HG03064 (cell line): Measurements from ENCODE around the gene ARHGAP45.
A peak's percentile ranks its signal among the peaks of the same experiment; 100 is the strongest.

ENCODE experiments used
- ATAC-seq: cut with Tn5 transposase; IDR thresholded peaks from one replicate; pipeline ENCODE4 v1.9.1; 2021; ENCODE audit warnings: low read depth; ENCODE audit not compliant: unreplicated experiment

ARHGAP45 gene

DNA sequence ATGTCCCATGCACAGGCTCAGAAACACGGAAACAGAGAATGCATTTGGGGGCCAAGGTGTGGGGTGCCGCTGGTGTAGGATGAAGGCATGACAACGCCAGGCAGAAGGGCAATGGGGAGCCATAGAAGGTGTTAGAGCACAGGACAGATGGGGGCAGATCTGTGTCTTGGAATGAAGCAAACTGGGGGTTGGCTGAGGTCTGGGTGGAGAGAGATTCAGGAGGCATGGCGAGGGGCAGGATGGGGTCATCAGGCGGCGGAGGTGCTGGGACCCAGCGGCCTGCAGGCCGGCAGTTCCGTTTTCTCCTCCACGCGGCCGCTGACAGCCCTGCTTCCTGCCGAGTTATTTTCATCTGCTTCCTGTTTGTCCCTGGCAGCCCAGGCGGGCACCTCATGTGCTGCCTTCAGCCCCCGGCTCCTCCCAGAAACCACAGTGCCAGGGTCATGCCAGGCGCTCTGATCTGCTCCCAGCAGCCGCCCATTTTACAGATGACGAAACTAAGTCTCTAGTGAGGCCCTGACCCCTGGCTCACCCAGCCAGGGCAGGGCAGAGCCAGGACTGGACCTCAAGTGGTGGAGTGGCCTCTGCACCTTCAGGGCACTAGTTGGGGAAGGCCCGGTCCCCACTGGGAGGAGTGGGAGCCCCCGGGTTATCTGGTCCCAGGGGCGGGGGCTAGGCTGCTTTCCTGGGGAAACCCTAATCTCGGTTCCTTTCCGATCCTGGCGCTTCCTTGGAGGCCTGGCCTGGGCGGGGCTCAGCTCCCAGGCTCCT is 2.2 kb downstream of the ARHGAP45 start:
- ATAC-seq: no peak

DNA sequence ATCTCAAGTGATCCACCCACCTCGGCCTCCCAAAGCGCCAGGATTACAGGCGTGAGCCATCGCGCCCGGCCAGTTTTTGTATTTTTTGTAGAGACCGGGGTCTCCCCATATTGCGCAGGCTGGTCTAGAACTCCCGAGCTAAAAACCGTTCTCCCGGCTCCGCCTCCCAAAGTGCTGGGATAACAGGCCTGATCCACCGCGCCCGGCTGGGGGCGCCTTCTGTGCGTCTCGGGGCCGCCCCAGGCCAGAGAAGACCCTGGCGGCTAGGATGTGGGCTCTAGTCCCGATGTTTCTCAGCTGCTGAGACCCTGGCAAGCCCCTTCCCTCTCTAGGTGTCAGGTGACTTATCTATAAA is 3.6 kb downstream of the ARHGAP45 start:
- ATAC-seq: no peak

DNA sequence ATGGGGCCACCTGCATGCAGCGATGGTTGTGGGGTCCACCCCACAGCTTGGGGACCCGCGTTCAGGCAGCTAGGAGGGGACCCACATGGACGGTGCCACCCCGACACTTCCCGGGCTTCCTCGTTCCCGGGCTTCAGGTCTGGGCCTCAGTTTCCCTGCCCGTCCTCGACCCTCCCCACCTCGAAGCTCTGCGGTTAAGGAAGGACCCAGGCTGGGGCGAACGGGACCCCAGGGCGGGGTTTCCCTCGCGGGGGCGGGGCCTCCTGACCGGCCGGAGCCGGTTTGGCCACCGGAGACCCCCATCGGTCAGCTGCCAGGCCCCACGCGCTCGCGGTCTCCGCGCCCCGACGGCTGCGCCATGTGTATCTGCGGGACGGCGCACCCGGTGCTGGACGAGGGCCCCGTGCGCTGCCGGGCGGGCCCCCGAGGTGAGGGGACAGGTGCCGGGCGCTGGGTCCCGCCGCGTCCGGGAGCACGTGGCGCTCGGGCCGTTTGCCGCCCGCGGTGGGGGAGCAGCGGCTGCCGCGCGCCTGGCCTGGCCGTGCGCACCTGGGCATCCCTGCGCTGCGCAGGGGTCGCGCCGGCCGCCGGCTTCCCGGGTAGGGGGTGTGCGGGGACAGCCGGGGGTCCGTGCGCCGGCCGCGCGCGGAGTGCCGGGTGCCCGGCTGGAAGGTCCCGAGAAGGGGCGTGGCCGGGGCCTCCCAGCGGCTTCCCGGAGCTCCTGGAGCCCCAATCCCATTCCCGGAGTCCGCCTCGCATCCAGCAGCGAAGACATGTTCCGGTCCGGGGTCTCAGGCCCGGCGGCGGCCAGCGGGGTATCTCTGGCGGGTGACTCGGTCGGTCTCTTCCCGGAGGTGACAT is 4.2 kb downstream of the ARHGAP45 start:
- ATAC-seq: no peak

DNA sequence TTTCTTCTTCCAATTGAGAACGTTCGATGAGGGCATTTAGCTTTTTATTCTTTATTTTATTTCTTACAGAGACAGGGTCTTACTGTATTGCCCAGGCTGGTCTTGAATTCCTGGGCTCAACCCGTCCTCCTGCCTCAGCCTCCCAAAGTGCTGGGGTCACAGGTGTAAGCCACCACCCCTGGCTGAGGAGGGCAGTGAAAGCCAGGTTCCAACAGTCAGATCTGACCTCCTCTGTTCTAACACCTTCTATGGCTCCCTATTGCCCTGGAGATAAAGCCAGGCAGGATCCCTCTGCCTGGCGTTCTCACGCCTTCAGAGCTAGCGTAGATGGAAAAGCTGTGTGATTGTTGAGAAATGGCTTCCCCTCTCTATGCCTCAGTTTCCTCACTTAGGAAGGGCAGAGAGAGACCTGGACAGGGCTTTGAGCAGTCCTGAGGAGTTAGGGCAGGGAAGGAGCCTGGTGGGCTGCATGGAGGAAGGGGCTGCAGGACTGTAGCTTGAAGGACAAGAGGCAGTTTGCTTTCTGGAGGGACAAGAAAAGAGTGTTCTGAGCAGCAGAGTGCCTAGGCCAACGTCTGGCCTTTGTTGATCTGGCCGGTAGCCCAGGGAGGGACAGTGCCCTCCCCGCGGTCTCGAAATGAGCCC is 5.5 kb downstream of the ARHGAP45 start:
- ATAC-seq: no peak

DNA sequence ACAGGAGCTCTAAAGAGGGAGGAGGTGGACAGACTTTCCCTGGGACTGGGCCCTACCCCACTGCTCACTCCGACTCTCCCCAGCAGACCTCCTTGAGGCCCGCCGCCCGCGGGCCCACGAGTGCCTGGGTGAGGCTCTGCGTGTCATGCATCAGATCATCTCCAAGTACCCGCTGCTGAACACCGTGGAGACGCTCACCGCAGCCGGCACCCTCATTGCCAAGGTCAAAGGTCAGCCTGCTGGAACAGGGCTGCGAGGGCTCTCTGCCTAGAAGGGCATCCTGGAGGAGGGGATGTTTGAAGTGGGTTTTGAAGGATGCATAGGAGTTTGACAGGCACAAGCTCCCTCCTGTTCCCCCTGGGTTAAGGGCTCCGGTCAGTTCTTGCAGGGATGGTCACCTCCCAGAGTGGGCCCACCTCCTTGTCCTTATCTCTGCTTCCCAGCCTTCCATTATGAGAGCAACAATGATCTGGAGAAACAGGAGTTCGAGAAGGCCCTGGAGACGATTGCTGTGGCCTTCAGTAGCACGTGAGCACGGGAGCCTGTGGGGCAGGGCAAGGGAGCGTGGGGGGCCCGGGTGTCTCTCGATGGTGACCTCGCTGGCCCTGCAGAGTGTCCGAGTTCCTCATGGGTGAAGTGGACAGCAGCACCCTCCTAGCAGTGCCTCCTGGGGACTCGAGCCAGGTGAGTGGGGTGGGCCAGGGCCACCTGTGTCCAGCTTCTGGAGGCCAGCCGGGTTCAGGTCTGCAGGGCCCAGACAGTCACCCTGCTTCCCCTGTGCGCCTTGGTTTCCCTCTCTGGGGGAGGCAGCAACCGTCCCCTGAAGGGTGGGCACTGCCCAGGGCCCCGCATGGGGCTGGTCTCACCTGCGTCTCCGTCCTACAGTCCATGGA is 6.3 kb downstream of the ARHGAP45 start:
- ATAC-seq: no peak

DNA sequence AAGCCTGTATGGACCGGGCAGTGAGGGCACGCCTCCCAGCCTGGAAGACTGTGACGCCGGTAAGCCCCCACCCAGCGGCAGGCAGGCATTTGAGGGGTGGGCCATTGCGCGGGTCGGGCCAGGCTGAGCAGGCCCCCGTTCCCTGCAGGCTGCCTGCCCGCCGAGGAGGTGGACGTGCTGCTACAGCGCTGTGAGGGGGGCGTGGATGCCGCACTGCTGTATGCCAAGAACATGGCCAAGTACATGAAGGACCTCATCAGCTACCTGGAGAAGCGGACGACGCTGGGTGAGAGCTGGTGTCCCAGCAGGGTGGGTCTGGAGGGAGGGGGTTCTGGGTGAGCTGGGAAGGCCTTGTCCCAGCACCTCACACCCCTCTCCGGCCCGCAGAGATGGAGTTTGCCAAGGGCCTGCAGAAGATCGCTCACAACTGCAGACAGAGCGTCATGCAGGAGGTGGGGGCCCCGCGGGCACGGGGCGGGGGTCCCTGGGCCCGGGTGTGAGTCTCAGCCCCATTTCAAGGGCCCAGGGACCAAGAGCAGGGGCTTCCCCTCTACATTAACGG is 7.1 kb downstream of the ARHGAP45 start:
- no peak for ATAC-seq

DNA sequence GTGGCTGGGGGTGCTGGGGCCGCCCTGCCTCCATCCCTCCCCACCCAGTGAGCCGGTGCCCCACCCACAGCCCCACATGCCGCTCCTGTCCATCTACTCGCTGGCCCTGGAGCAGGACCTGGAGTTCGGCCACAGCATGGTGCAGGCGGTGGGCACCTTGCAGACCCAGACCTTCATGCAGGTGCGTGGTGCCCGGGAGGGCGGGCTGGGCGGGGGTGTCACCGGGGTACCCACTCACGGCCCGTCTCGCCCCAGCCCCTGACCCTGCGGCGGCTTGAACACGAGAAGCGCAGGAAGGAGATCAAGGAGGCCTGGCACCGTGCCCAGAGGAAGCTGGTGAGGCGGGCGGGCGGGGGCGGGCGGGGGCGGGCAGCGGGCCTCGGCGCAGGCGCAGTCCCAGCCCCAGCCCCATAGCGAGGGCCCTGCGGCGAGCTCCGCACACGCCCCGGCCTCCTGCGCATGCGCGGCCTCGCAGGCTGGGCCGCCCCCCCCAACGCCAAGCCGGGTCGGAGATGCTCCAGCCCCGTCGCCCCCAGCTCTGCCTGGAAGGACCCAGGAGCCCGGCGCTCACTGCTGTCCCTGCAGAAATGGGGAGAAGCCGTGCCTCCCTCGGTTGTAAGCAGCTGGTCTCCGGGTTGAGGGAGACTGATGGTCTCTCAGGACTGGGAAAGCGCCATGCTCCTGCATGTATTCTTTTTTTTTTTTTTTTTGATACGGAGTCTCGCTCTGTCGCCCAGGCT is 7.7 kb downstream of the ARHGAP45 start:
- no peak for ATAC-seq

DNA sequence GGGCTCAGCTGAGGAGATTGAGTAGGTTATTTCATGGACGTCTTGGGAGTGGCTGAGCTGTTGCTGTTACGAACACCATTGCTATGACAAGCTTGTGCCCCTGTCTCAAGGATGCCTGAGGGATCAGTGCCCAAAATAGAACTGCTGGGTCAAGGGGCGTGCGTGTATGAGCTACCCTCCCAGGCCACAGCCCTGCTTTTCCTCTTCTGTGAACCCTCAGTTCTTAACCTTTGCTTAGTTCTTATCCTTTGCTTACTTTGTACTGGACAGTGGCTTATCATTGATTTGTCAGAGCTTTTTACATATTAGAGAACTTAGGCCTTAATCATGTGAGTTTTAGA is 9.0 kb downstream of the ARHGAP45 start:
- ATAC-seq: no peak

DNA sequence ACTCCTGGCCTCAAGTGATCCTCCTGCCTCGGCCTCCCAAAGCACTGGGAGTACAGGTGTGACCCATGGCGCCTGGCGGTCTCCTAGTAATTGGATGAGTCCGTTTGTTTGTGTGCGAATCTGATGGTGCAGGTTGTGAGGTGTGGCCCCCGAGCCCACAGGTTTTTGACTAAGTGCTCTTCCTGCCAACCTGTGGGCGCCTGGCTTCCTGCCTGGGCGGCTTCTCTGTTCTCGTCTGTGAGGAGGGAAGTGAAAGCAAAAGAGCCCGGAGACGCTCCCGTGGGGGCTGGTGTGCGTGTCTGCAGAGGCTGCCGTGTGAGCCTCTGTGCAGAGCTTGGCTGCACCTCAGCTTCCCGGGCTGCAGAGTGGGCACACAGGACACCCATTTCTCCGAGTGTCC is 10.0 kb downstream of the ARHGAP45 start:
- peak; percentile 53 for ATAC-seq

DNA sequence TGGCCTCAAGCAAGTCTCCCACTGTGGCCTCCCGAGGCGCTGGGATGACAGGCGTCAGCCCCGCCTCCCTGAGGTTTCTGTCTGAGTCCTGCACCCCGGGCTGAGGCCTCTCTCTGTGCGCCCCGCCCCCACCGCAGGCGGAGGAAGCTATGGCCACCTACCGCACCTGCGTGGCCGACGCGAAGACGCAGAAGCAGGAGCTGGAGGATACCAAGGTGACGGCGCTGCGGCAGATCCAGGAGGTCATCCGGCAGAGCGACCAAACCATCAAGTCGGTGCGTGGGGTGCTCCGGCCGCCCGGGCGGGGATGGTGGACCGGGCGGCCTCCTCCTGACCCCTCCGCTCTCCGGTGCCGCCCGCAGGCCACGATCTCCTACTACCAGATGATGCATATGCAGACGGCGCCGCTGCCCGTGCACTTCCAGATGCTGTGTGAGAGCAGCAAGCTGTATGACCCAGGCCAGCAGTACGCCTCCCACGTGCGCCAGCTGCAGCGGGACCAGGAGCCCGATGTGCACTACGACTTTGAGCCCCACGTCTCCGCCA is 12.7 kb downstream of the ARHGAP45 start:
- no peak for ATAC-seq

DNA sequence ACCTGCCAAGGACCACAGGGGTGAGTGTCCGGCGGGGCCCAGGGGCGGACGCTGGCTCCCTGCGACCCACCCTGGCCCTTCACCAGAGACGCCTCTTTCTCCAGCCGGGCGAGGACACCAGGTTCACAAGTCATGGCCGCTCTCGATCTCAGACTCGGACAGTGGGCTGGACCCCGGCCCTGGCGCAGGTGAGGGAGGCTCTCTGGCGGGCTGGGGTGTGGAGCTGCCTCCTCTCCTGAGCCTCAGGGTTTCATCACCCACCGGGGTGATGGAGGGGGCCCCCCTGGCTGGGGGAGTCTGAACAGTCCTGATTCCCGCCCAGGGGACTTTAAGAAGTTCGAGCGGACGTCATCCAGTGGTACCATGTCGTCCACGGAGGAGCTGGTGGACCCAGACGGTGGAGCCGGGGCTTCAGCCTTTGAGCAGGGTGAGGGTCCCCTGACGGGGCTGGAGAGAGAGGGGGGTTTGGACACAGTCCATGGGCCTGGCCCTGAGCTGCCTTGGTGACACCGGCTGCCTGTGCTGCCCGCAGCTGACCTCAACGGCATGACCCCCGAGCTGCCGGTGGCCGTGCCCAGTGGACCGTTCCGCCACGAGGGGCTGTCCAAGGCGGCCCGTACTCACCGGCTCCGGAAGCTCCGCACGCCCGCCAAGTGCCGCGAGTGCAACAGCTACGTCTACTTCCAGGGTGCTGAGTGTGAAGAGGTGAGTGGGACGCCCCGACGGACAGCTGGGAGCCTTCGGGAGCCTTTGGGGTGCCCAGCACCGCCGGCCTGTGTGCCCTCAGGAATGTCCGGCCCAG is 13.6 kb downstream of the ARHGAP45 start:
- no peak for ATAC-seq

DNA sequence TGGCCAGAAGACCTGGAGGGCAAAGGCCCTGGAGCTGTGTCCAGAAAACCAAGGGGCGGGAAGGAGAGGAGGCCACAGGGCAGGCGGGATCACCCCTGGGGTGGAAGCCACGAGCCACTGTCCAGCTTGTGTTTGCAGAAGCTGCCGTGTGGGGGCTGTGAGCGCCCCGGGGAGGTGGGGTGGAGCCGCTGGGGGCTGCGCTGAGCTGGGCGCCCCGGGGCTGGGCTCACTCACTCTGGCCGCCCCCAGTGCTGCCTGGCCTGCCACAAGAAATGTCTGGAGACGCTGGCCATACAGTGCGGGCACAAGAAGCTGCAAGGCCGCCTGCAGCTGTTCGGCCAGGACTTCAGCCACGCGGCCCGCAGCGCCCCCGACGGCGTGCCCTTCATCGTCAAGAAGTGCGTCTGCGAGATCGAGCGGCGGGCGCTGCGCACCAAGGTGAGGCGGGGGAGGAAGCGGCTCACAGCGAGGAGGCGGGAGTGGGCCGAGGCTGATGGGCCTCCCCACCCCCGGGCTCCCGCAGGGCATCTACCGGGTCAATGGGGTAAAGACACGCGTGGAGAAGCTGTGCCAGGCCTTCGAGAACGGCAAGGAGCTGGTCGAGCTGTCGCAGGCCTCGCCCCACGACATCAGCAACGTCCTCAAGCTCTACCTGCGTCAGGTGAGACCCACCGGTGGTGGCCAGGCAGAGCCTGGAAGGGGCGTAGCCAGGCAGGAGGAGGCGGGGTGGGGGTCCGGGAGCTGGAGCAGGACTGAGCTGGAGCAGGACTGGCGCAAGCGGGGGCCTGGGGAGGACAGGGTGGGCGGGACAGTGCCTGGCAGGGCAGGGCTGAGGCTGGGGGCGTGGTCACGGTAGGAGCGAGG is 14.6 kb downstream of the ARHGAP45 start:
- no peak for ATAC-seq

DNA sequence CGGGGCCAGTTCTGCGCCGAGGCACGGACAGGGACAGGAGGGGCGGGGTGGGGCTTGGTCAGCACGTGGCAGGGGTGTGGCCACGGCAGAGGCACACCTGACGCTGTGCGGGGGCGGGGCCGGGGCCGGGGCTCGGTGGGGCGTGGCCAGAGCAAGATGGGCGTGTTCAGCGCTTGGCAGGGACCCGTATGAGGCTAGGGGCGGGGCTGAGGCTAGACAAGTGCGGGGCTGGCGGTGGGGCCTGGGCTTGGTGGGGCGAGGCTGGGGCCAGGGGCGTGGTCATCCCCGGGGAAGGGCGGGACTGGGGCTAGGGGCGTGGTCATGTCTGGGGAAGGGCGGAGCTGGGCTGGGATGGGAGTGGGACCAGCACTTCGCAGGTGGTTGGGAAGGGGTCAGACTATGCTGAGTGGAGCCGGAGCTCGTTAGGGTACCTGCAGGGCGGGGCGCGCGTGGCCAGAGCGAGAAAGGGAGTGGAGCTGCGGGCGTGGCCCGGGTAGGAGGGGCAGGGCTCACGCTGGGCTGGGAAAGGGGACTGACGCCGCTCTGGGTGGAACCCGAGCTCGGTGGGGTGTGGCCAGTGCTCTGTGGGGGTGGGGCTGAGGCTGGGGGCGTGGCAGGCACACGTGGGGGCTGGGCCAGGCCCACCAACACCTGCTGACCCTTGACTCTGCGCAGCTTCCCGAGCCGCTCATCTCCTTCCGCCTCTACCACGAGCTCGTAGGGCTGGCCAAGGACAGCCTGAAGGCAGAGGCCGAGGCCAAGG is 15.4 kb downstream of the ARHGAP45 start:
- ATAC-seq: no peak

DNA sequence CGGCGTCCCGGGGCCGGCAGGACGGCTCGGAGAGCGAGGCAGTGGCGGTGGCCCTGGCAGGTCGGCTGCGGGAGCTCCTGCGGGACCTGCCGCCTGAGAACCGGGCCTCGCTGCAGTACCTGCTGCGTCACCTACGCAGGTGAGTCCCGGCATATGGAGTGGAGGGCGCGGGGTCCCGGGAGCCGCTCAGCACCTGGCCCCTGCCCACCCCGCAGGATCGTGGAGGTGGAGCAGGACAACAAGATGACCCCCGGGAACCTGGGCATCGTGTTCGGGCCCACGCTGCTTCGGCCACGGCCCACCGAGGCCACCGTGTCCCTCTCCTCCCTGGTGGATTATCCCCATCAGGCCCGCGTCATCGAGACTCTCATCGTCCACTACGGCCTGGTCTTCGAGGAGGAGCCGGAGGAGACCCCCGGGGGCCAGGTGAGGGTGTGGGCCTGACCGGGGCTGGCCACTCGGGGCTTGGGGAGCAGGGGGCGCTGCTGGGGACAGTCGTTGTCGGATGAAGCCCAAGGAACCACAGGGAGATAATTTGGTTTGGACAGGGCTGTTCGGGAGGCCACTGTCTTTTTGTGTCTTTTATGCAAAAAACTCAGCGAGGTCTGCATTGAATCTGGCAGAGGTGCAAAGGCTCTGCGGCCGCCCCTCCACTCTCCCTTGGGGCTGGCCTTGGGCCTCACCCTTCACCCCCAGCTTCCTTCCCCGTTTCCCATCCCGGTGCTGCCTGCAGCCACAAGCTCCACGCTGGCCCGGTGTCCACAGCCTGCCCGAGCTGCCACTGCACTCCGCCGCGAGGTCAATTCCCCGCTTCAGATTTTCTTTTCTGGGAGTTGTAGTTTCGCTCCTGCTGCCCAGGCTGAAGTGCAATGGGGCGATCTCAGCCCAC is 16.2 kb downstream of the ARHGAP45 start:
- ATAC-seq: no peak

DNA sequence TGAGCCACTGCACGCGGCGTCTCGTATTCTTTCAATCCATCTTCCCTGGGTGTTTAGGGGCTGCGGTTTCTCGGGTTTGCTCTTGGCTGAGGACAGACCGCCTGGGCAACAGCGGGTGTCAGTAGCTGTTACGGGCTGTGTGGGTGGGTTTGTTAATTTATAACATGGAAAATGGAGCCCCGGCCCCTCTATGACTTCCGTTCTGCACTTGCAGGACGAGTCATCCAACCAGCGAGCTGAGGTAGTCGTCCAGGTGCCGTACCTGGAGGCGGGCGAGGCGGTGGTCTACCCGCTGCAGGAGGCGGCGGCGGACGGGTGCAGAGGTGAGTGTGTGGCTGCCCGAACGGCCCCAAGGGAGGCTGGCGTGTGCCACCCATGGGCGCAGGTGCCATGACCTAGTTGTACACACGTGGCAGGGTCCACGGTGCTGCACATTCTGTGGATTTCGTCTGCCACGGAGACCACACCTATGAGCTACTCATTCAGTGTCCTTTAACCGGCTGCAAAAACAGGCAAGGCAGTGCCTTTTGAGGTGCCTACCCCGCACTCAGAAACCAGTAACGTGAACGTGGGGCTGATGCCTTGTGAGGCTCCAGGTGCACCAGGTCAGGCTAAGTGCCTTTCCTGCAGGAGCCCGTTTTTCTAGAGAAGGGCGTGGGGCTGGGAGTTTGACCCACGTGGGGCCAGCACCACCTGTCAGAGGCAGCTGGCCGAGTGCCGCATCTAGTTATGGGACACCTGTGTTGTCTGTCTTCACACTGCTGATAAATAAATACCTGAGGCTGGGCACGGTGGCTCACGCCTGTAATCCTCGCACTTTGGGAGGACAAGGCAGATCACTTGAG is 17.3 kb downstream of the ARHGAP45 start:
- no peak for ATAC-seq
